A673 (cell line): ENCODE data around the gene GPX4. TPM values are rescaled to one million over a fixed set of nuclear protein-coding genes. Genes with fewer than 3 reads are reported as not detected.

Source experiments
- BruUV-seq: library from RNA; stranded (reverse); fragments of 400-500 nt; replicated peaks from 2 replicates; lab custom pipeline; 2021; lab: Mats Ljungman, UMichigan
- CTCF ChIA-PET: fragments of 300-600 bp; sonication (Branson Sonifier 250); formaldehyde crosslinking; loops from one replicate; lab custom pipeline; 2022; ENCODE audit warnings: antibody characterized with exemption; lab: Charles Lee
- POLR2A ChIA-PET: fragments of 300-600 bp; sonication (Branson Sonifier 250); formaldehyde crosslinking; loops from one replicate; lab custom pipeline; 2022; ENCODE audit warnings: antibody characterized with exemption; ENCODE audit not compliant: low non-redundant PET; lab: Charles Lee
- DNase-seq: peaks from one replicate; pipeline ENCODE4 v3.0.0-alpha.2; 2015; ENCODE audit warnings: low spot score
- H3K27ac ChIP-seq: fragments of 200-600 bp; sonication (generic); 2 replicates; pipeline ENCODE4 v1.5.1; 2016; ENCODE audit warnings: mixed run types, low read depth, mild to moderate bottlenecking, mixed read lengths, antibody characterized with exemption, low read length; ENCODE audit not compliant: poor library complexity, severe bottlenecking
- H3K27me3 ChIP-seq: fragments of 200-600 bp; sonication (generic); replicated peaks from 2 replicates; pipeline ENCODE4 v1.6.1; 2017; ENCODE audit warnings: mixed run types, low read depth, mild to moderate bottlenecking, mixed read lengths, antibody characterized with exemption, low read length; ENCODE audit not compliant: insufficient read depth, poor library complexity
- H3K36me3 ChIP-seq: fragments of 200-600 bp; sonication (generic); 2 replicates; pipeline ENCODE4 v1.6.1; 2016; ENCODE audit warnings: mixed run types, mild to moderate bottlenecking, mixed read lengths, antibody characterized with exemption, low read length; ENCODE audit not compliant: insufficient read depth, poor library complexity, severe bottlenecking
- H3K4me1 ChIP-seq: fragments of 200-600 bp; sonication (generic); 2 replicates; pipeline ENCODE4 v1.6.1; 2017; ENCODE audit warnings: mixed run types, mild to moderate bottlenecking, mixed read lengths, antibody characterized with exemption, low read length; ENCODE audit not compliant: insufficient read depth, poor library complexity, severe bottlenecking
- H3K4me3 ChIP-seq: fragments of 200-600 bp; sonication (generic); 2 replicates; pipeline ENCODE4 v1.5.1; 2016; ENCODE audit warnings: low read depth, mixed run types, mild to moderate bottlenecking, mixed read lengths, low read length; ENCODE audit not compliant: poor library complexity, severe bottlenecking
- H3K9me3 ChIP-seq: fragments of 200-600 bp; sonication (generic); 2 replicates; pipeline ENCODE4 v1.6.1; 2016; ENCODE audit warnings: mixed run types, low read depth, mild to moderate bottlenecking, mixed read lengths, antibody characterized with exemption, low read length; ENCODE audit not compliant: poor library complexity, severe bottlenecking
- EZH2 ChIP-seq: fragments of 200-600 bp; sonication (generic); IDR thresholded peaks from 2 replicates; pipeline ENCODE4 v1.6.1; 2017; ENCODE audit warnings: borderline replicate concordance, low read depth, mild to moderate bottlenecking, mixed read lengths, antibody characterized with exemption, low read length; ENCODE audit not compliant: poor library complexity, severe bottlenecking
- intact Hi-C: fragments of 100-400 bp; cut with micrococcal nuclease; formaldehyde crosslinking; loops from one replicate; pipeline ENCODE4 v1.10.0; 2022; ENCODE audit not compliant: unreplicated experiment
- total RNA-seq: library from RNA; stranded (reverse); gene quantifications from 2 replicates; pipeline ENCODE4 v1.2.3, GENCODE V29; 2021
- TF ChIP-seq, protein P1 (sequence below): fragments of 300-800, 200-600 bp; sonication (generic); conservative IDR thresholded peaks from 2 replicates; pipeline ENCODE4 v1.5.1; 2017; ENCODE audit warnings: low read depth, mild to moderate bottlenecking, antibody characterized with exemption, low read length, moderate library complexity, mixed read lengths

GPX4 gene
- total RNA-seq, 1 experiment from 2014 or later: 368 TPM

DNA sequence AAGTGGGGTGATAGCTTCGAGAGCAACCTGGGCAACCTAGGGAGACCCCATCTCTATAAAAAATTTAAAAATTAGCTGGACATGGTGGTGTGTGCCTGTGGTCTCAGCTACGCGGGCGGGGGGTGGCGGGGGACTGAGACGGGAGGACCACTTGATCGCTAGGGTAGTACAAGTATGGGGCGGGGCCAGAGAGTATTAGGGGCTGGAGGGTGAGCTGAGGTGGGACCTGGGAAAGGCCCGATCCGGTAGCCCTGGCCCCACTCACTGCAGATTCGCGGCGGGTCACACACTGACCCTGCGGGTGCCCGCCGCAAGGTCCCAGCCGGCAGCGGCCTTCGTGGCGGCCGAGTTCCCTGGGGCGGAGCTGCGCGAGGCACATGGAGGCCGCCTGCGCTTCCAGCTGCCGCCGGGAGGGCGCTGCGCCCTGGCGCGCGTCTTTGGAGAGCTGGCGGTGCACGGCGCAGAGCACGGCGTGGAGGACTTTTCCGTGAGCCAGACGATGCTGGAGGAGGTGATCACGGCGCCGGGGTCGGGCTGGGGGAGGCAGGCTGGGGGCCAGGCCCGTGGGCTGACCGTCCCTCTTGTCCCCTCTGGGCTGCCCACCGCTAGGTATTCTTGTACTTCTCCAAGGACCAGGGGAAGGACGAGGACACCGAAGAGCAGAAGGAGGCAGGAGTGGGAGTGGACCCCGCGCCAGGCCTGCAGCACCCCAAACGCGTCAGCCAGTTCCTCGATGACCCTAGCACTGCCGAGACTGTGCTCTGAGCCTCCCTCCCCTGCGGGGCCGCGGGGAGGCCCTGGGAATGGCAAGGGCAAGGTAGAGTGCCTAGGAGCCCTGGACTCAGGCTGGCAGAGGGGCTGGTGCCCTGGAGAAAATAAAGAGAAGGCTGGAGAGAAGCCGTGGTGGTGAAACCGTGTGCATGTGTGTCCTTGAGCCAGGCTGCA is 38.9 kb upstream of the GPX4 start:
- no peak for TF ChIP-seq EZH2
- TF ChIP-seq, protein P1, sequence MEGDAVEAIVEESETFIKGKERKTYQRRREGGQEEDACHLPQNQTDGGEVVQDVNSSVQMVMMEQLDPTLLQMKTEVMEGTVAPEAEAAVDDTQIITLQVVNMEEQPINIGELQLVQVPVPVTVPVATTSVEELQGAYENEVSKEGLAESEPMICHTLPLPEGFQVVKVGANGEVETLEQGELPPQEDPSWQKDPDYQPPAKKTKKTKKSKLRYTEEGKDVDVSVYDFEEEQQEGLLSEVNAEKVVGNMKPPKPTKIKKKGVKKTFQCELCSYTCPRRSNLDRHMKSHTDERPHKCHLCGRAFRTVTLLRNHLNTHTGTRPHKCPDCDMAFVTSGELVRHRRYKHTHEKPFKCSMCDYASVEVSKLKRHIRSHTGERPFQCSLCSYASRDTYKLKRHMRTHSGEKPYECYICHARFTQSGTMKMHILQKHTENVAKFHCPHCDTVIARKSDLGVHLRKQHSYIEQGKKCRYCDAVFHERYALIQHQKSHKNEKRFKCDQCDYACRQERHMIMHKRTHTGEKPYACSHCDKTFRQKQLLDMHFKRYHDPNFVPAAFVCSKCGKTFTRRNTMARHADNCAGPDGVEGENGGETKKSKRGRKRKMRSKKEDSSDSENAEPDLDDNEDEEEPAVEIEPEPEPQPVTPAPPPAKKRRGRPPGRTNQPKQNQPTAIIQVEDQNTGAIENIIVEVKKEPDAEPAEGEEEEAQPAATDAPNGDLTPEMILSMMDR: peak; percentile 78
- Histone ChIP-seq H3K36me3 (no peaks in the 10 kb centered on the region), H3K9me3 (no peaks in the 10 kb centered on the region), H3K27me3 (no peaks in the 10 kb centered on the region), H3K27ac (no peak overlapping the region), H3K4me3 (no peak overlapping the region), H3K4me1 (peaks cover 16% of the 10 kb centered on the region)
- BruUV-seq: no TSS peak
- intact Hi-C loops: no loop called here
- ChIA-PET POLR2A (no interaction called here), CTCF (interaction anchor here (0.6 to 1.0 kb wide), 4 partner anchors 10 to 180 kb away, joined by 3 to 6 read pairs (median 4); no protein-coding TSS in a partner anchor)
- peak; percentile 88 for DNase-seq

DNA sequence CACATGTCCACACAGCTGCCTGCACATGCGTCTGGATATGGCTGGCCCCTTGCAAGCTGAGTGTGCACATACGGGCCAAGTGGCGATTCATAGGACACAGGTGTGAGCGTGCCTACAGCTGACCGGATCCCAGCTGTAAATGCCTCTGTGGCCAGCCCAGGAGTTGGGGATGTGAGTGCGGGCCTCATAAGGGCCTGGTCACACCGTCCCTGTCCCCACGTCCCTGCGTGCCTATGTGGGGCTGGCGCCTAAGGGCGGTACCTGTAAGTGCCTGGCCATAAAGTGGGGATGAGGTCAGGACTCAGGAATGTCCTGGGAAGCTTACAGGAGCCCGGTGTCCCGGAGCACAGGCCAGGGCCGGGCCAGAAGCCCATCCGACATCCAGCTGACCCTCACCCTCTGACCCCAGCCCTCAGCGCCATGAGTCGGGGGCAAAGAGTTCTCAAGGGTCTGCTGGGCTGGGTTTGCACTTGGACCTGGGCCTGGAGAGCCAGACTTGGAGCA is 38.1 kb upstream of the GPX4 start:
- CTCF ChIA-PET: no interaction called here
- Histone ChIP-seq H3K4me1 (peaks cover 18% of the 10 kb centered on the region), H3K27ac (no peak overlapping the region), H3K36me3 (no peaks in the 10 kb centered on the region), H3K4me3 (no peak overlapping the region), H3K27me3 (peaks cover 1% of the 10 kb centered on the region), H3K9me3 (no peaks in the 10 kb centered on the region)
- DNase-seq: no peak
- POLR2A ChIA-PET: no interaction called here
- BruUV-seq: no TSS peak
- intact Hi-C loops: no loop called here
- TF ChIP-seq EZH2: no peak
- TF ChIP-seq, protein P1: no peak

DNA sequence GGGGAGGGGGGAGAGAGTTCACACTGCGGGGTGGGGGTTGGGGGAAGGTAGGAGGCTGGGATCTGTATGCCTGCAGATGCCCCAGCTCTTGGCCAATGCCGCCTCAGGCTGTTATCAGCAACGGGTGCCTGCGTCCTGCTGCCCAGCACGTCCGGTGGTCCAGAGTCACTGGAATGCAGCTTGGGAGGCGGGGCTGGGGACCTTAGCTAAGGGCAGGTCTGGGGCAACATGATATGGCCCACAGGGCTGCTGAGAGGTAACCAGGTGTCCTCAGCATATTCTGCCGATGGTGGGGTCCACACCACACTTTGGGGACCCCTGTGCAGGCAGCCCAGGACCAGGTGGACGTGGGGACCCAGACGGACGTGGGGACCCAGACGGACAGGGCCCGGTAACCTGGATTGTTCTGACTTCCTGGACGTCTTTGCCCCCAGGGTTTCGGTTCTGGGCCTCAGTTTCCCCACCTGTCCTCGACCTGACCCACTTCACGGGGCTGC is 37.5 kb upstream of the GPX4 start:
- Histone ChIP-seq H3K4me3 (peak overlapping the region; percentile 51), H3K4me1 (peaks cover 24% of the 10 kb centered on the region), H3K9me3 (no peaks in the 10 kb centered on the region), H3K27me3 (peaks cover 7% of the 10 kb centered on the region), H3K36me3 (no peaks in the 10 kb centered on the region), H3K27ac (no peak overlapping the region)
- BruUV-seq: no TSS peak
- CTCF ChIA-PET: no interaction called here
- TF ChIP-seq, protein P1: no peak
- no peak for TF ChIP-seq EZH2
- intact Hi-C loops: no loop called here
- POLR2A ChIA-PET: no interaction called here
- no peak for DNase-seq
